Heart left ventricle (tissue), 13 donors: ENCODE data around the gene SLC38A5.
"Not testable (repeated sequence)": the region's sequence is repeated elsewhere in the genome, so short reads cannot be mapped to it uniquely, and the experiment has no call there.

Experiments used
- CTCF ChIP-seq, 12 donors: fragments of 200-600 bp; sonication (generic) in 4 of 12; IDR thresholded peaks; one replicate each; pipeline versions ENCODE4 v1.5.0 to v1.8.0; 2018 to 2022; ENCODE audit warnings: antibody characterized with exemption in 12 of 12, mild to moderate bottlenecking in 5 of 12
- POLR2A ChIP-seq, 2 donors: fragments of 450-650 bp; IDR thresholded peaks; one replicate each; pipeline ENCODE4 v1.6.1; 2017; ENCODE audit warnings: antibody characterized with exemption in 2 of 2, mild to moderate bottlenecking in 2 of 2, moderate library complexity in 2 of 2
- donor health status: ischemic (EF 13 %, LVEDD 7.1; RV severe dilation, severe dysfunction).
- donor health status: DM: no; HTN: yes; CAD: no.
- donor health status: DM: no; HTN: no; CAD: no.
- donor health status: ischemic (EF 25% LVEDD 6.9; RV normal size, moderate dysfunction).
- donor health status: ischemic (EF 25% LVEDD 5.7; RV mildly dilated, moderate dysfunction).
- donor health status: ischemic (EF 35%, LVEDD 5.7; RV mildly dilated, moderate dysfunction).
- donor health status: nonischemic (EF 11% LVEDD 7.7; RV severe dilation, severe dysfunction).
- donor health status: DM: yes; HTN: yes; CAD: no.
- donor health status: PGD.
- donor health status: ischemic (EF 29% LVEDD 5.4; RV normal size, mild dysfunction).
- donor health status: nonischemic (EF 23%, LVEDD 6.1; RV moderate dilation, normal function).

DNA sequence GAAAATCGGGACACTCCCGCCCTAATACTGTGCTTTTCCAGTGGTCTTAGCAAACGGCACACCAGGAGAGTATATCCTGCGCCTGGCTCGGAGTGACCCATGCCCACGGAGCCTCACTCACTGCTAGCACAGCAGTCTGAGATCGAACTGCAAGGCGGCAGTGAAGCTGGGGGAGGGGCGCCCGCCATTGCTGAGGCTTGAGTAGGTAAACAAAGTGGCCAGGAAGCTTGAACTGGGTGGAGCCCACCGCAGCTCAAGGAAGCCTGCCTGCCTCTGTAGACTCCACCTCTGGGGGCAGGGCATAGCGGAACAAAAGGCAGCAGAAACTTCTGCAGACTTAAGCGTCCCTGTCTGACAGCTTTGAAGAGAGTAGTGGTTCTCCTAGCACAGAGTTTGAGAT, 36.3 kb downstream of the SLC38A5 start:
- TF ChIP-seq CTCF, POLR2A (IDR thresholded peaks at IDR 0.05): not testable (repeated sequence)
